Measurements from ENCODE around the gene USH1C. TPM values are rescaled to one million over a fixed set of nuclear protein-coding genes. Genes with fewer than 3 reads are reported as not detected.

The USH1C gene
- total and polyA plus RNA-seq, 4 donors = 0.09 to 1.3 (median 0.75) TPM

DNA sequence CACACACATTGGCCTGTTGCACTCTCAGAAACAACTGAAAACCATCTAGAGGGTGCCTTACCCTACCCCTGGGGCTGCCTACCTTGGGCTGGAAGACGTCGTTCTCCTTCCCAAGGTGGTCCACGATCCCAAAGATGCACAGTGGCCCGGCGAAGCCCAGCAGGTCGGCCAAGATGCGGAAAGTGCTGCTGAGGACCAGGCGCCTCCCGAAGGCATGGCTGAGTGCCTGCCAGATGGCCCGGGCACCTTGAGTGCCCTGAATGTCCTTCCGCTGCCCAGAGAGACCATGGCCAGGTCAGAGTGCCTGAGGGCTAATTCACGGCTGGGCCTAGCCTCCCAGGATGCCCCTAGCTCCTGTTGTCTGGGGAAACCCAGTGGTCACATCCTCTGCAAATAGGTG is 83.8 kb downstream of the USH1C start (continued):
- TF ChIP-seq RXRA (IDR thresholded peaks at IDR 0.05) (no peak), EGR1 (IDR thresholded peaks at IDR 0.05; ENCODE audit: low read depth in 2 of 2) (no peak)

DNA sequence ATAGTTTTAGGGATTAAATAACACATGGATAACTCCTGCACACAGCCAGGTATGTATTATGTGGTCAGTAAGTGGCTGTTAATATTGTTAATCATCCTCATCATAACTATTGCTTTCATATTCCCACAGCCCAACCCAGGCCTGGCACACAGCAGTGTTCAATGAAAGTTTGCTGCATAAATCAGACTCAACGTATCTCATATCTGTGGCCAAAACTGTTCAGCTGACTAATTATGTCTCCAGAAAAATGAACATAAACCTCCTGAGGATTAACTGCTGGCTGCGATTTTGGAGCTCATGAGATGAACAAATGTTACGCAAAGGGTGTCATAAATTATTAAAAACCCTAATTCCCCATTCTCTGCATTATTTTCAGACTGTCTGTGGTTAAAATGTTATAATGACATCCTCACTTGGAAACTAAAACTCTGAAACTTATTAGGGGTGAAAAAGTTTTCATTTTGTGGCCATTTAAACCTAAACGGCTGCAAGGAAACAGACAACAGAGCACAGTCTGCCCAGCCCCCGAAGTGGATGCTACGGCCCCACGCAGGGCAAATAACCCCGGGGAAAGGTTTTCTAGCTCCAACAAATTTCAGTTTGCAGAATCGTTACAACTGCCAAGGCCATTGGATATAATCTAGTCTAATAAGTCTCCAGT is 84.8 kb downstream of the USH1C start:
- TF ChIP-seq FOXA1 (IDR thresholded peaks at IDR 0.05) (no peak), TAF1 (conservative IDR thresholded peaks at IDR 0.05) (no peak), YY1 (IDR thresholded peaks at IDR 0.05) (no peak), HNF4G (IDR thresholded peaks at IDR 0.05) (no peak)
- TF ChIP-seq, protein P1, sequence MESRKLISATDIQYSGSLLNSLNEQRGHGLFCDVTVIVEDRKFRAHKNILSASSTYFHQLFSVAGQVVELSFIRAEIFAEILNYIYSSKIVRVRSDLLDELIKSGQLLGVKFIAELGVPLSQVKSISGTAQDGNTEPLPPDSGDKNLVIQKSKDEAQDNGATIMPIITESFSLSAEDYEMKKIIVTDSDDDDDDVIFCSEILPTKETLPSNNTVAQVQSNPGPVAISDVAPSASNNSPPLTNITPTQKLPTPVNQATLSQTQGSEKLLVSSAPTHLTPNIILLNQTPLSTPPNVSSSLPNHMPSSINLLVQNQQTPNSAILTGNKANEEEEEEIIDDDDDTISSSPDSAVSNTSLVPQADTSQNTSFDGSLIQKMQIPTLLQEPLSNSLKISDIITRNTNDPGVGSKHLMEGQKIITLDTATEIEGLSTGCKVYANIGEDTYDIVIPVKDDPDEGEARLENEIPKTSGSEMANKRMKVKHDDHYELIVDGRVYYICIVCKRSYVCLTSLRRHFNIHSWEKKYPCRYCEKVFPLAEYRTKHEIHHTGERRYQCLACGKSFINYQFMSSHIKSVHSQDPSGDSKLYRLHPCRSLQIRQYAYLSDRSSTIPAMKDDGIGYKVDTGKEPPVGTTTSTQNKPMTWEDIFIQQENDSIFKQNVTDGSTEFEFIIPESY (IDR thresholded peaks at IDR 0.05) = no peak
- Histone ChIP-seq H3K9ac (ENCODE audit: low read depth in 1 of 2, low read length in 2 of 2) (no peak overlapping the region), H3K27ac (ENCODE audit: low read depth in 1 of 2, low read length in 2 of 2) (no peak overlapping the region), H3K9me3 (ENCODE audit: control insufficient read depth in 4 of 4, low read length in 3 of 4) (no peaks in the 10 kb centered on the region), H3K4me3 (ENCODE audit: low read depth in 1 of 3, low read length in 3 of 3) (no peak overlapping the region), H3K36me3 (ENCODE audit: control insufficient read depth in 4 of 4, insufficient read depth in 3 of 4, low read depth in 1 of 4, low read length in 3 of 4) (no peaks in the 10 kb centered on the region), H3K27me3 (ENCODE audit: control insufficient read depth in 4 of 4, insufficient read depth in 4 of 4, low read length in 3 of 4) (no peaks in the 10 kb centered on the region), H3K4me1 (ENCODE audit: control insufficient read depth in 4 of 4, insufficient read depth in 4 of 4, low read length in 3 of 4) (no peaks in the 10 kb centered on the region)
- WGBS = 69% methylated on average over 9 of the region's 9 CpGs
- no peak for DNase-seq (ENCODE audit: low spot score)

DNA sequence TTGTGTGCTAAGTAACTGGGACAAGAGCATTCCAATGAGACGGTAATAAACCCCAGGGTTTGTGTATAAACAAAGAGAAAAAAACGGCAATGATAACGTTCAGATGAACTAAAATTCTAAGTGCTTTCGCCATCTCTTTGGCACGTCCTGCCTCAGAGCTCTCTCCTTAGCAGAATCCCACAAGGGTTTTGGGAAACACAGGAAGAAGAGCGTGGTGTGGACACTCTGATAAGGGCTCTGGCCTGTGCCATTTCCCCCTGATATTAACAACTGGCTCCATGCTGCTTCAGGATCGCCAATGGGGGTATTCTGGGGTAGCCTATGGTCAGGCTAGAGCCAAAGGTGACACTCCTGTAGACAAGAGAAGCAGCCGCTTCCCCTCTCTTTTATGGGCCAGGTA is 85.9 kb downstream of the USH1C start:
- H3K4me3 ChIP-seq (ENCODE audit: low read depth in 1 of 3, low read length in 3 of 3) = no peak overlapping the region
- no peaks in the 10 kb centered on the region for H3K9me3 ChIP-seq (ENCODE audit: control insufficient read depth in 4 of 4, low read length in 3 of 4)
- H3K27me3 ChIP-seq (ENCODE audit: control insufficient read depth in 4 of 4, insufficient read depth in 4 of 4, low read length in 3 of 4) = no peaks in the 10 kb centered on the region
- H3K9ac ChIP-seq (ENCODE audit: low read depth in 1 of 2, low read length in 2 of 2) = no peak overlapping the region
- H3K27ac ChIP-seq (ENCODE audit: low read depth in 1 of 2, low read length in 2 of 2) = no peak overlapping the region
- WGBS = 49% methylated on average over 8 of the region's 8 CpGs
- no peak for DNase-seq (ENCODE audit: low spot score)
- no peaks in the 10 kb centered on the region for H3K4me1 ChIP-seq (ENCODE audit: control insufficient read depth in 4 of 4, insufficient read depth in 4 of 4, low read length in 3 of 4)
- H3K36me3 ChIP-seq (ENCODE audit: control insufficient read depth in 4 of 4, insufficient read depth in 3 of 4, low read depth in 1 of 4, low read length in 3 of 4) = no peaks in the 10 kb centered on the region
- no peak for TF ChIP-seq JUND (IDR thresholded peaks at IDR 0.05)
- TF ChIP-seq NR2F2 (IDR thresholded peaks at IDR 0.05) = no peak
- no peak for TF ChIP-seq YY1 (IDR thresholded peaks at IDR 0.05)
- TF ChIP-seq GABPA (IDR thresholded peaks at IDR 0.05 in 1 of 2, conservative IDR thresholded peaks at IDR 0.05 in 1 of 2) = no peak
- TF ChIP-seq, protein P2, sequence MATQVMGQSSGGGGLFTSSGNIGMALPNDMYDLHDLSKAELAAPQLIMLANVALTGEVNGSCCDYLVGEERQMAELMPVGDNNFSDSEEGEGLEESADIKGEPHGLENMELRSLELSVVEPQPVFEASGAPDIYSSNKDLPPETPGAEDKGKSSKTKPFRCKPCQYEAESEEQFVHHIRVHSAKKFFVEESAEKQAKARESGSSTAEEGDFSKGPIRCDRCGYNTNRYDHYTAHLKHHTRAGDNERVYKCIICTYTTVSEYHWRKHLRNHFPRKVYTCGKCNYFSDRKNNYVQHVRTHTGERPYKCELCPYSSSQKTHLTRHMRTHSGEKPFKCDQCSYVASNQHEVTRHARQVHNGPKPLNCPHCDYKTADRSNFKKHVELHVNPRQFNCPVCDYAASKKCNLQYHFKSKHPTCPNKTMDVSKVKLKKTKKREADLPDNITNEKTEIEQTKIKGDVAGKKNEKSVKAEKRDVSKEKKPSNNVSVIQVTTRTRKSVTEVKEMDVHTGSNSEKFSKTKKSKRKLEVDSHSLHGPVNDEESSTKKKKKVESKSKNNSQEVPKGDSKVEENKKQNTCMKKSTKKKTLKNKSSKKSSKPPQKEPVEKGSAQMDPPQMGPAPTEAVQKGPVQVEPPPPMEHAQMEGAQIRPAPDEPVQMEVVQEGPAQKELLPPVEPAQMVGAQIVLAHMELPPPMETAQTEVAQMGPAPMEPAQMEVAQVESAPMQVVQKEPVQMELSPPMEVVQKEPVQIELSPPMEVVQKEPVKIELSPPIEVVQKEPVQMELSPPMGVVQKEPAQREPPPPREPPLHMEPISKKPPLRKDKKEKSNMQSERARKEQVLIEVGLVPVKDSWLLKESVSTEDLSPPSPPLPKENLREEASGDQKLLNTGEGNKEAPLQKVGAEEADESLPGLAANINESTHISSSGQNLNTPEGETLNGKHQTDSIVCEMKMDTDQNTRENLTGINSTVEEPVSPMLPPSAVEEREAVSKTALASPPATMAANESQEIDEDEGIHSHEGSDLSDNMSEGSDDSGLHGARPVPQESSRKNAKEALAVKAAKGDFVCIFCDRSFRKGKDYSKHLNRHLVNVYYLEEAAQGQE (IDR thresholded peaks at IDR 0.05) = no peak
- no peak for TF ChIP-seq TAF1 (conservative IDR thresholded peaks at IDR 0.05)
- TF ChIP-seq FOXA2 (IDR thresholded peaks at IDR 0.05) = no peak
- TF ChIP-seq, protein P3, sequence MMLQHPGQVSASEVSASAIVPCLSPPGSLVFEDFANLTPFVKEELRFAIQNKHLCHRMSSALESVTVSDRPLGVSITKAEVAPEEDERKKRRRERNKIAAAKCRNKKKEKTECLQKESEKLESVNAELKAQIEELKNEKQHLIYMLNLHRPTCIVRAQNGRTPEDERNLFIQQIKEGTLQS (IDR thresholded peaks at IDR 0.05) = no peak
- no peak for TF ChIP-seq HNF4G (IDR thresholded peaks at IDR 0.05)
- no peak for TF ChIP-seq EGR1 (IDR thresholded peaks at IDR 0.05; ENCODE audit: low read depth in 2 of 2)
- TF ChIP-seq, protein P4, sequence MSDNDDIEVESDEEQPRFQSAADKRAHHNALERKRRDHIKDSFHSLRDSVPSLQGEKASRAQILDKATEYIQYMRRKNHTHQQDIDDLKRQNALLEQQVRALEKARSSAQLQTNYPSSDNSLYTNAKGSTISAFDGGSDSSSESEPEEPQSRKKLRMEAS (IDR thresholded peaks at IDR 0.05) = no peak
- TF ChIP-seq HNF4A (conservative IDR thresholded peaks at IDR 0.05) = no peak
- no peak for TF ChIP-seq RAD21 (IDR thresholded peaks at IDR 0.05)
- no peak for TF ChIP-seq RXRA (IDR thresholded peaks at IDR 0.05)
- TF ChIP-seq FOXA1 (IDR thresholded peaks at IDR 0.05) = no peak
- TF ChIP-seq, protein P5, sequence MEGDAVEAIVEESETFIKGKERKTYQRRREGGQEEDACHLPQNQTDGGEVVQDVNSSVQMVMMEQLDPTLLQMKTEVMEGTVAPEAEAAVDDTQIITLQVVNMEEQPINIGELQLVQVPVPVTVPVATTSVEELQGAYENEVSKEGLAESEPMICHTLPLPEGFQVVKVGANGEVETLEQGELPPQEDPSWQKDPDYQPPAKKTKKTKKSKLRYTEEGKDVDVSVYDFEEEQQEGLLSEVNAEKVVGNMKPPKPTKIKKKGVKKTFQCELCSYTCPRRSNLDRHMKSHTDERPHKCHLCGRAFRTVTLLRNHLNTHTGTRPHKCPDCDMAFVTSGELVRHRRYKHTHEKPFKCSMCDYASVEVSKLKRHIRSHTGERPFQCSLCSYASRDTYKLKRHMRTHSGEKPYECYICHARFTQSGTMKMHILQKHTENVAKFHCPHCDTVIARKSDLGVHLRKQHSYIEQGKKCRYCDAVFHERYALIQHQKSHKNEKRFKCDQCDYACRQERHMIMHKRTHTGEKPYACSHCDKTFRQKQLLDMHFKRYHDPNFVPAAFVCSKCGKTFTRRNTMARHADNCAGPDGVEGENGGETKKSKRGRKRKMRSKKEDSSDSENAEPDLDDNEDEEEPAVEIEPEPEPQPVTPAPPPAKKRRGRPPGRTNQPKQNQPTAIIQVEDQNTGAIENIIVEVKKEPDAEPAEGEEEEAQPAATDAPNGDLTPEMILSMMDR (IDR thresholded peaks at IDR 0.05; ENCODE audit: low read depth, low read length, missing input control) = no peak
- TF ChIP-seq SP1 (IDR thresholded peaks at IDR 0.05) = no peak
- TF ChIP-seq, protein P1 (IDR thresholded peaks at IDR 0.05) = no peak
